Stimulated activated CD8-positive, alpha-beta memory T cell treated with anti-CD3 and anti-CD28 coated beads, Interleukin-12 subunit alpha, Interleukin-12 subunit beta, amount 100 ng/mL, for 24 hours (primary cell): ENCODE measurements around the gene FIGN.

Experiments
- DNase-seq: peaks from one replicate; pipeline ENCODE4 v3.0.0-alpha.2; 2020; ENCODE audit errors: extremely low read depth

Gene FIGN

DNA sequence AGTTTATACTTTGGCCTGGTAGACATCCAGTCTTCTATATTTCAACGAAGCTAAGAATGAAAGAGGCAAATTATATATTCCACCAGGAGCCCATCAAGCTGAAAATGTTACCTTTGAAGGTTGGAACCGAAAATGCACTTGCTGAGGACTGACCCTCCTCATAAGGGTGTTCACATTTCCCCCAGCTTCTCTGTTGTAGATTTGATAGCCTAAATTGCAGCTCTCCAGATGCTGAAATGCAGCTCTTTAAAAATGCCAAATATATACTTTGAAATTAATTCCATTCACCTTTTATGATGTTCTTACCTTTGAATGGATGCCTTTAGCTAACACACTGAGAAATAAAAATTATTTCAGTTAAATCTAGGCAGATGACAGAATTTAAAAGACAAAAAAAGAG is 1.8 kb upstream of the FIGN start:
- no peak for DNase-seq

DNA sequence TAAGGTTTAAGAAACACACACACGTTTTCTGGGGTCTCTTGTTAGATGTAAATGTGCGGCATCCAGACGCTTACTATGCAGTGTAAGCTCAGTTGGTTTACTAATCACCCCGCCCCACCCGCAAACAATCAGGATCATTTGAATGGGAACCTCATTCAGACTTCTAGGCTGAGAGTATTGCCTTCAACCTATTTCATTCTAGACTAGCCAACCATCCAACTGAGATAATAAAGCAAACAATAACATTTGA is 1.3 kb upstream of the FIGN start:
- no peak for DNase-seq

DNA sequence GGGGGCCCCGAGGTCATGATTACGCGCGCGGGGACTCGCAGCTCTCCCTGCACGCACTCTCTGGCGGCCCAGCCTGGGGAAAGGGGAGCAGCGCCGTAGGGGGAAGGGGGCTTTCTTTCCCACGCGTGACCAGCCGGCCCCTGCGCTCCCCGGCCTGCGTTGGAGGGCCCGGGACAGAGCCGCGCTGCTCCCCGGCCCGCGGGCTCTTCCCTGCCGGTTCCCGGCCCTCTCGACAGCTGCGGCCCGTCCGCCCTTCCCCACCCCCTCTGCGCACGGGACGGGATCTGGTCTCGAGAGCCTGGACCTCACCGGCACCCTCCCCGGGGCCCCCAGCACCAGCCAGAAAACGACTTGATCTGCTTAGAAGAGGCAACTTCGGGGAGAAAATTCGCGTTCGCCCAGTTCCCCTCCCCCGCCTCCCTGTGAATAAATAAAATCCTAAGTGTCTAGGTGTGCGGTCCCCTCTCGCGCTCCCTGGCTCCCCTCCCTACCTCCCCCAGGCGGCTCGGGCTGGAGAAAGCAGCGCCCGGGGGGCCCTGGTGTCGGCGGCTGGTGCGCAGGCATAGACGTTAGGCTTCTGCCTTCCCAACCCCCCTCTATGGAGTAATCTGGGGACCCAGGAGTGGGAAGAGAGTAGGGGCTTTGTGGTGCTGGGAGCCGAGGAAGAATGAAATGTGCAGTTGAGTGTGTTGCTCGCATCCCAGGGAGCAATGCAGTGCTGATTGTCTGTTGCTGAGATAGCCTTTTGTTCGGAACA is 803 bp upstream of the FIGN start:
- DNase-seq: no peak

DNA sequence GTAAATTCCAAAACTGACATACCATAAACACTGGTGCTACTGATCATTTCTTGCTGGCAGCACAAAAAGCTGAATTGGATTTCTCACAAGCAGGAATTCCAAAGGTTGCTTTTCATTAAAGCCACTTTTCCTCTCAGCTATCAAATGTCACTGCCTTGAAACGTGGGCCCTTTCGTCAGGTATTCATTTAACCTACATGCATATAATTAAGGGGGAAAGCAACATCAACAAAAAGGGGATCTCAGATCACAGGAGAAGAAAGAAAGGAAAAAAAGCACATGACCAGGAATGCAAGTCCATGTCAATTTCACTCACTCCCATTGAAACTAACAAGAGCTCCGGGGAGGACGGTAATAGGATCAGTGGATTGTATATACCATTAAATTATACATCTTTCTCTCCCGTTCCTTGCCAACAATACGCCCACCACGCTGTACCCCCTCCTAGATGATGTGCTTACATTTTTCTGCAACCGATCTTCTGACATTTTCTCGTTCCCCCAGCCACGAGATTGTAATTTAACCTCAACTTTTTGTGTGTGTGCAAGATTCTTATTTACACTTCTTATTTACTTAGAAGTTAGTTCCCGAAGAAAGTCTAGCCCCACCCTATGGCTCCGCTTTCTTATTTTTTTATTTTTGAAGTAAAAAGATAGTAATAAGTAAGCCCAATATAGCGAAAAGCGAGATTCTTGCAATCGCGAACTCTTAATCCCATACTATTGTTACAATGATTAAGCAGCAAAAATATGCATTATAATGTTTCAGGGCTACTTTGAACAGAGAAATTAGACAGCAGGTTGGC is 725 bp downstream of the FIGN start:
- DNase-seq: no peak

DNA sequence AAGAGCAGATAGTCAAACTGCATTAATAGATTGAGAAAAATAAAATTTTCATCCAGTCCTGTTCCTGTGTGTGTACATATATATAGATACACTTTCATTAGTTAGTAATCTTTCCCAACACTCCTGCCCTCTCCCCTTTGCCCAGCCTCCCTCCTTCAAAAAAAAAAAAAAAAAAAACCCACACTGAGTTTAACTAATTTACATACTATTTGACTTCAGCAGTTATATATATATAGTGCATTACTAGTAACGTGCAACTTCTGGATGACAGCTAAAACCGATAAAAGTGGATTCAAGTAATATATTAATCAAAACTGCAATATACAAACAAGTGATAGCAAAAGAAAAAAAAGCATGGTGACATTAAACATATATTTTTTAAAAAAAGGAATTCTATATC is 1.4 kb downstream of the FIGN start:
- no peak for DNase-seq

DNA sequence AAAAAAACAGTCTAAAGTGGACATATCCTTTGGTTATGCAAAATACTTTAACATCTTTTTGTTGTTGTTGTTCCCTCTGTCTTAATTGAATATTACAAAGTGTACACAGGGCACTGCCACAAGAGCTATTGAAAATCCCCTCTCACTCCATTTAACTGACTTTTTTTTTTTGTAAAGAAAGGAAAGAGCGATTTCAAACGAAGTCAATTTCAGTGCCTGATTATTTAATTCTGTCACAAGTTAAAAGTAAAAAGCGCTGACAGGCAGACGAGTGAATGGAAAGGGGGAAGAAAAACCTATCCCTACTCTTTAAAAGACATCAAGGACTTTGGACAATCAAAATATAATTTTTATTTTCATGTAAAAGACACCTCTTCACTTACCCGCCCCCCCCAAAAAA is 1.9 kb downstream of the FIGN start:
- no peak for DNase-seq

DNA sequence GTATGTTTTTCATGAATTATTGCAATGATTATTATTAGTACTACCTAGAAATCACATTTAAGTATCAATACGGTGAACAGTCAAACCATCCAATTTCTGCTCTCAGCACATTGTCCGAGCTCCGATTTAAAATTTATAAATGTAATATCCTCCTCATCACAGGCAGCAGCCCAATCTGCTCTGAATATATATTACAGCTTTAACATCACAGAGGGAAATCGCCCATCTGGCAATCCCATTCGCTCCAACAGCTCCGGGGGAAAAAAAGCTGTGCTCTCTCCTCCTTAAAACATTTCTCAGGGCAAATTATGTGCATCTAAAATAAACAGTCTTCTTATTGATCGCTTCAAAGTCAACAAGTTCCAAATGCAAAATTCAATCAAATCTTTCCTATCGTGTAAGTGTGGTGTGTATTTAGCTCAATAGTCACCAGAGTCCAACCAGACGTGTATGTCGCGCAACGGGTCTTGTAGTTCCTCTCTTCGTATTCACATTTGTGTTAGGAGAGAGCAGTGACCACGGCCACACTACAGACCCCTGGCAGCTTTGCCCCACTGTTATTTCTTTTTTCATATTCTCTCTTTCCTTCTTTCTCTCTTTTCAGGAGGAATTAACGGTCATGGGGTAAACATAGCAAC is 2.4 kb downstream of the FIGN start:
- no peak for DNase-seq

DNA sequence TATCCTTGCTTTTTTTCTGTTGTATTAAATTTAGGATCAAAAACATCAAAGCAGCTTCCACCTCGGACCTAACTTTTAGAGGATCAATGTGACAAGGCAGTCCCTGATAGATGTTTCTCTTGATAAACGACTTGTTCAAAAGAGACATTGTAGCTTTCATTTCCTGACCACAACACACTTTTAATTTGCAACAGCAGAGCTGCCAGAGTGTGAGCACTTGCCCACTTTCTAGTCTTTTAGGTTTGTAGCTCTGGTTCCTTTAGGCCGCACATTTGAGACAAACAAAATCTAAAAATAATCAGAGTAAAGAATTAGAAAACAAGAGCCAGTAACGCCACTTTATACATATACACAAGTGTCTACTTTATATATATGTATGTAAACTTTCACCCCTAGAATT is 3.1 kb downstream of the FIGN start:
- DNase-seq: no peak

DNA sequence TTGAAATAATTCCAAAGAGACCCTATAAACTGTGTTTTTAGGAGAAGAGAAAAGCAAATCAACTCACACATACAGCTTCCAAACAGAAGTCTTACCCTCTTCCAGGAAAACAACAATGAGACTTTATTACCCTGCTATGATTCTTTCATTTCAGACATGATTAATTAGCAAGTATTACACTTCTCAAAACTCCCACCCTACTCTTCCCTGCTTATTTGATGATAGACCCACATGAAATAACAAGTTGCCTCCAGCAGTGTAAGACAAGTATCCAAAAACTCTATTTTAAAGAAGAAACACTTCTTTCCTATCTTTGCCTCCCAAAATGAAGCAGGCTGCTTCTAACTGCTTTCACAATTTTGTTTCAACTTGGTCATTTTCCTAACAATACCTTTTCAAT is 4.1 kb downstream of the FIGN start:
- no peak for DNase-seq

DNA sequence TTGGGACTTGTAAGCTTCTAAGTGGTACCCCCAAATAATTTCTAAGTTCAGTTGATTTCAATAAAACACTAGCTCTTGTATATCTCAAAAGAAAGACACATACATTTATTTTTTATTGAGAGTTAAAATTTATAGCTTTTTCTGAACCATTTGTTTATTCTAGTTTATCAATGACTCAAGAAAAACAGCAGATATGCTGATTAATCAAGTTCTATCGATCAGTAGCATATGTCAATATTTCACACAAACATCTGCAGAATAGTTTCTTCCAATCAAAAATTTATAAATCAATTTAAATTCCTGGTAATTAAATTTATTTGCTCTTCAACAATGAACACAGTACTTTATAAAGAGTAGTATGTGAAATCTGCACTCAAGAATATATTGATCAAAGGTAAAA is 5.3 kb downstream of the FIGN start:
- DNase-seq: no peak

DNA sequence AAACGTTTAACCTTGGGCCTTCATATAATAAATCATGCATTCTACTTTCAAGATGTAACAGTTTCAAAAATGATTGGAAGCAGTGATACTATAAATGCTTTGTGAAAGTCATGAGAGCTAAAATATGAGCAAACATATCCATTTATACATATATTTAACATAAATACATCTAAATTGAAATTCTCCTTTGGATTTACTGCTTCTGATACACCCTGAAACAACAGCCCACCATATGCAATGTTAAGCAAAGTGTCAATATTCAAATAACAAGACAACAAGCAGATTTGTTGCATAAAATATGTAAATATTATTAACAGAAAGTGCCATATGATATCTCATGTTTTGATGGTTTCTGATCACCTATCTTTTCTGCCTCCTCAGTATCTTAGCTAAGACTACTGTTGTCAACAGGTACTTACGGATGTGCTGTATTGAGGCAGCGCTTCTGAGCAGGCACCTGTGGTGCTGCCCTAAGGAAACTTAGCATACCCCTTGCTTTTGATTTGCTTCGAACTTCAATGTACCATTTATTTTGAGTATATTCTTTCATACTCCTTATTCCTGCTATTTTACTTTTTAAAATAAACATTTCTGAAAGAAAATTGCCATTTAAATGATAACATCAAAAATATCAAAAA is 6.1 kb downstream of the FIGN start:
- no peak for DNase-seq

DNA sequence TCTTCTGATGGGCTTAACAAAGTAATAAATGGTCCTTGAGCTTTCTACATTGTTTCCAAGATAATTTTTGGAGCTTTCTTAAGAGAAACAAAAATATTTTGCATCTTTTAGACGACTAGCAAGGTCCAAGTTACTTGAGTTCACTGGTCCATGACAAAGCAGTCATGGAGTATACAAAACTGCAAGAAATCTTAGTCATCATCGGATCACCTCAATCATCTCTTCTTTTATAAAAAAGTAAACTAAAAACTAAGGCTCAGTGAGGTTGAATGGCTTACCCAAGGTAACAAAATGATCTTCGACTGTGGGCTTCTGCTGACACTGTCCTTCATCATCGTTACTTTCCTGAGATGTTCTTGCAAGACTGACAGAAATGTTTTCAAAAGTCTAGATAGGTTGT is 11.9 kb downstream of the FIGN start:
- no peak for DNase-seq

DNA sequence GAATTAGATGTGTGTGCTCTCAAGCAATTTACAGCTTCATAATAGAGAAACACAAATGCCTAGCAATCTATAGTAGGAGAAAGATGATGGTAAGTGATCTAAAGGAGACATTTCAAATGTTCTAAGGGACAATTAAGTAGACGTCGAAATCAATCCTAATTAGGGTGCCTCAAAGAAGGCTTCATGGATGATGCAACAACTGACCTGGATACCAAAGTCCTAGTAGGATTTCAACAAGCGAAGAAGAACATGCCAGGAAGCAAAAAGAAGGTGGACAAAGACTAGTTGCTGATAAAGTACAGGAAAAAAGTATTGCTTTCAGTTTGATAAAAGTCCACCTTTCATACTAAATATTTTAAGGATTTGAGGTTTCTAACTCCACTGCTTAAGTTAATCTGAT is 12.5 kb downstream of the FIGN start:
- no peak for DNase-seq

DNA sequence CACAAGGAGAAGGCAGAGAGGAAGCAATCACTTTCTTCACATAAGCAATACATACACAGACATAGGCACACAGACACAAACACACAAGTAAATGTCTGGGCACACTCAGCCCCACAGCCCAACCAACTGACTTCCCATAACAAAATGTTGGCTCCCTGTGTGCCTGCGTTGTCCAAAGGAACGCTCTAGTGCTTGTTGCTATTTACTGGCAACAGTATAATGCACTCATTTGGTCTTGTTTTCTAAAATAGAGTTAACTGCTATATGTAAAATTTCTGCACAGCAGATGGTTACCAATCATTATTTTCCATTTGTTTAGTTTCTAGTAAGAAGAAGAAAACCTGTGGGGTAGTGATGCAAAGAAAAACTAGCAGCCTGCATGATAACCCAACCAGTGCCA is 16.5 kb downstream of the FIGN start:
- no peak for DNase-seq

DNA sequence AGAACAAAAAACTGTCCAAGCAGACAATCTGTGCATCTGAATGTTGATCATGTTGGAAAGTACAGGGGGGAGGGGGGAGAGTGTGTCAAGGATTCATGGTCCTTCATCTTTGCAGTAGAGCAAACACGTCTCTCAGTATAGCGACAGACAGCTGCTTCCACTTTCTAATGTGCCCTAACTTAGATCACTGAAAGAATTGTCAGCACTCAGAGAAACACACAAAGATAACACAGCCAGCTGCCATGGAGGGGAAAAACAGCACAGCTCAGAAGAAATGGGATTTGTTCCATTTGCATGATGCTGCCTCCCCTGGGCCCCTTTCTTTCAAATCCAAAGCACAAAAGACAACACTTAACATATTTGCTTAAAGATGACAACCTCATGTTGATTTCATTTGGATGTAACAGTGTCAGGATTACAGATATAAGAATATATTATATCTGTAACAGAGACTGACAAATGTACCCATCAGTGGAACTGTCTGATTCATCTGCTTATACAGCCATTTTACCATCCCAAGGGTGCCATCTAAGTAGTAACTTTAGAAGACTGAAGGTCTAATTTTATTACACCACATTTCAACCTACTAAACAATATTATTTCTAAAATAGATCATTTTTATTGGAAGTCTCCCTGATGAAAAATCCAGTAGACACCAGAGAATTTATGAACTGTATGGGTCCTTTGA is 17.7 kb downstream of the FIGN start:
- DNase-seq: no peak

DNA sequence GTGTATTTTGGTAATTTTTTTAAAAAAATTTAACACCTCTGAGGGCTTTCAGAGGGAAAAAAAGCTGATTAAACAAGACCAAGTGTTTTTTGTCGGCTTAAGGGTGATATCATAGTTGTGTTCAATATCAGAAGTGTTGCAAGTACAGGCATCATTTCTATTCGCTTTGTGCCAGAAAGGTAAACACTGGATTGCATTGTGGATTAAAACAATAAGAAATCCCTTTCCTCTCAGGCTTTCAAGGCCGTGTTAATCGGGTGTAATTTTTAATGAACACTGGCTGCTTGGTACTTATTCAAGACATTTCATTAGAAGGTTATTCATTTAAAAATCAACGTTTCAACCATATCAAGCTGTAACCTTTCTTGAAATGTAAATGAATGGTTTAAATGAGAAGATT is 18.3 kb downstream of the FIGN start:
- no peak for DNase-seq

DNA sequence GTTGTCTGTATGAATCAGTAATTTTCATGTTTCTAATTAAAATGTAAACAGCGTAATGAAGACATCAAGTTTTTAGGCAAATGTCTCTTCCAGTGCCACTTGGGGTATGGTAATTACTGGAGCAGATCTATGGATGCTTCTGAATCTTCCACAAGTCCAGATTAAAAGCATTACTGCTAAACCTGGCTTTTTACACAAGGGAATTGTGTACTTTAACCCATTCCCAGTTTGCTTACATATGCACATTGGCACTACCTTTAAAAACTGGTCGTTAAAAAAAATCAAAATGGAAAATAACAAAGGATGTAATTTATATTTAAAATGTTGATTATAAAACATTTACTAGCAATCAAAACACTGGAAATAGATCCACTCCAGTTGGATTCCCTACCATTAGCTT is 19.7 kb downstream of the FIGN start:
- no peak for DNase-seq

DNA sequence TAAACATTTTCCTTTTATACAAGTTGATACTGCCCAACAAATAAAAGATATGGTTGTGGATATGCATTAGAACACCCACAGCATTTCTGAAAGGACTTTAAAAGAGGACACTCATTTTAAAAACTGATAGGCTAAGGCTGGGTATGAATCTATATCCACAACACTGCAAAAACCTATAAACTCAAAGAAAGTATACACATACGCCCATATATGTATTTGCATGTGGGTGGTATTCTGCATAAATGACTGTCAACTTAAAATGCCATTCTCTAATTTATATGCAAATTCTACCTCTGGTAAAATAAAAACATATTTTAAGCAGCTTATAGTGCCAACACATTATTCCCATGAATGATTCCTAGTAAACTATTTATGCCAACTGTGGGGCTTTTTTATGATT is 20.1 kb downstream of the FIGN start:
- DNase-seq: no peak

DNA sequence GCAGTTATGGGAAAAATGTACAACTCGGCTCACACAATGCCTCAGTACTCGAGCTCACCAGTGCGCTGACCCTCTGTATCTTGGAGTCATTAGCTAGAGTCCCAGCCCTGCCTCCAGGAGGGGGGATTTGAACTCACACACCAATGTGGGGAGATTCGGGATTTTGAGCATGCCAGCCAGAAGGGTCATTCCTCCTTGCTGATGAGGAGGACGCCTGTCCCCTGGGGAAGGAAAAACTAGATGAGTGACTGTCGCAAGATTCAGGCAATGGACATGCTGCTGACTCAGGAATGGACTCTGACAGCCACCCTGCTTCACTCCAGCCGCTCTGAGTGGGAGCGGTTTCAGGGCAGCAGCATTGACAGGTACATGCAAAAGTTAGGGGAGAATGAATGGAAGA is 20.6 kb downstream of the FIGN start:
- DNase-seq: no peak

DNA sequence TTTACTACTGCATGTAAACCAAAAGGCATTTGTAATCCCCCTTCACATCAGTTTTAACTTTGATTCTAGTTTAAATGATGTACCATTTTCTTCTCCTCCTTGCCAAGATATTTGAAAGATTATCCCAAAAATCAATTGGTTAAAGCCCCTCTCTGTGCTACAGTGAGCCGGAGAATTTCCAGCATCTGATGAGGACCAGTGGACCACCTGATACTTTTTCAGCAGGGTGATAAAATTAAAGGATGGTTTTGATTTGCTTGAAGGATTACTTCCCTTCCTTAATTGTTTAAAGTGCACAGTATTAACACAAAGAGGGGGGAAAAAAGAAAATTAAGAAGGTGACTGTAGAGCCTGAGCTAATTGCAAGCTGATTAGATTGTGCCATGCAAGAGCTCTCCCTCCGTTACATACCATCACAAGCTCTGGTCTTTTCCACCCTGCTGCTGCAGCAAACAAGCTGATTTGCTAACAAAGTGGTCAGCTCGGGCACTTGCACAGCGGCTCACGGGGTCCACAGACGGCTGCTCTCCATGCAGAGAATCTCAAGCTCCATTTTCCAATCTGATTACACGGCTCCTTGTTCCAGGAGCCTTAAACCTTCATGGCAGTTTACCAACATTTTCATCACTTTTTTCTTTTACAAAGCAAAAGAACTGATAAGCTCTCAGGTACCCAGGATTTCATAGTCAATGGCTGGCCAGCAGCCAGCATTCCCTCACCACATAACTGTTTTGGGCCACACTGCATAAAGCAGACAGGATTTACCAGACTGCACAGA is 22.1 kb downstream of the FIGN start:
- DNase-seq: no peak

DNA sequence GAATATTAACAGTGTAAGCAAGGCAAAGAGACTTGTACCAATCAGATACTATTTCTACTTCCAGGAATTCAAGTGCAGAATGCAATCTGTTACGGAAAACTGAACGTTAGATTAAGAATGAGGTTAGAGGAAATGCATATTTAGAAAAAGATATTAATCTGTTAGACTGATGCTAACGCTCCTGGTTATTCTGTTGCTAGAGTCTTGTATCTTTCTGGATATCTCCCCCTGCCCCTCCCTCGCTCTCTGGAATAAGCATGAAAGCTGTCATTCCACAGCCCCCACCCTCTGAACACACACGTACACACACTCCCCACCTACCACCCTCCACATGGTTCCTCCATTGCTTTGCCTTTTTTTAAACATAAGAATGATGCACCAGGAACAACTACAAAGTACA is 24.1 kb downstream of the FIGN start:
- no peak for DNase-seq

DNA sequence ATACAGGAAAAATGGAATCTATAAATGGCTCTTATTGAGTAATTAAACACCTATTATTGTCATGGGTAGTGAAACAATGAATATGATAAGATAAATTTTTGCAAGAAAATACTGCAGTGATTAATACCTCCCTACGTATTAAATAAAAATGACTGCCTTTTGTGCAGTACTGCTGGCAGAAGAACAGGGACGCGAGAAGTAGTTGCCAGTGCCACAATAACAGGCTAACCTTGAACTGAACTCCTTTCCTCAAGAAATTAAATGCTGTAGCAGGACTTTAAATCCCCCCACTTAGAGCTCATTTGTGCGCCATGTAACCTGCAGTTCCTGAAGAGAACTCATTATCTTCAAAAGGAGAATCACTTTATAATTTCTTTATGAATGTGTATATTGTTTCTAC is 24.6 kb downstream of the FIGN start:
- DNase-seq: no peak
